ENCODE results near the gene HIF1A. TPM values are rescaled to one million over a fixed set of nuclear protein-coding genes. Genes with fewer than 3 reads are reported as not detected.

The HIF1A gene
- total RNA-seq, 1 experiment from 2014 or later = 242 TPM

Other genes starting within 250 kb of the HIF1A start
- gene SNAPC1, start 66.9 kb downstream of the HIF1A start, total RNA-seq (2014; rRNA removed; shearing (Covaris generic)) = 9.4 and 11.9 TPM in 2 replicates
- gene SYT16, start 117.2 kb downstream of the HIF1A start, total RNA-seq (2014; rRNA removed; shearing (Covaris generic)) = 0.14 TPM in 1 of 2 replicates, not detected in the other